ENCODE data around the gene KIZ.

GRCh38 chr20:21090111-21090618 is 35.7 kb upstream of the KIZ start:
- no peak for TF ChIP-seq CTCF (IDR thresholded peaks at IDR 0.05)
- no peak for TF ChIP-seq POLR2A (IDR thresholded peaks at IDR 0.05)
